GM18868 (cell line): ENCODE data around the gene SHLD2.
A peak's percentile ranks its signal among the peaks of the same experiment; 100 is the strongest.
"Not testable (repeated sequence)": the region's sequence is repeated elsewhere in the genome, so short reads cannot be mapped to it uniquely, and the experiment has no call there.

Experiments
- ATAC-seq: cut with Tn5 transposase; IDR thresholded peaks from one replicate; pipeline ENCODE4 v1.9.1; 2021; ENCODE audit warnings: mild to moderate bottlenecking, moderate library complexity; ENCODE audit not compliant: unreplicated experiment

SHLD2 gene, protein sequence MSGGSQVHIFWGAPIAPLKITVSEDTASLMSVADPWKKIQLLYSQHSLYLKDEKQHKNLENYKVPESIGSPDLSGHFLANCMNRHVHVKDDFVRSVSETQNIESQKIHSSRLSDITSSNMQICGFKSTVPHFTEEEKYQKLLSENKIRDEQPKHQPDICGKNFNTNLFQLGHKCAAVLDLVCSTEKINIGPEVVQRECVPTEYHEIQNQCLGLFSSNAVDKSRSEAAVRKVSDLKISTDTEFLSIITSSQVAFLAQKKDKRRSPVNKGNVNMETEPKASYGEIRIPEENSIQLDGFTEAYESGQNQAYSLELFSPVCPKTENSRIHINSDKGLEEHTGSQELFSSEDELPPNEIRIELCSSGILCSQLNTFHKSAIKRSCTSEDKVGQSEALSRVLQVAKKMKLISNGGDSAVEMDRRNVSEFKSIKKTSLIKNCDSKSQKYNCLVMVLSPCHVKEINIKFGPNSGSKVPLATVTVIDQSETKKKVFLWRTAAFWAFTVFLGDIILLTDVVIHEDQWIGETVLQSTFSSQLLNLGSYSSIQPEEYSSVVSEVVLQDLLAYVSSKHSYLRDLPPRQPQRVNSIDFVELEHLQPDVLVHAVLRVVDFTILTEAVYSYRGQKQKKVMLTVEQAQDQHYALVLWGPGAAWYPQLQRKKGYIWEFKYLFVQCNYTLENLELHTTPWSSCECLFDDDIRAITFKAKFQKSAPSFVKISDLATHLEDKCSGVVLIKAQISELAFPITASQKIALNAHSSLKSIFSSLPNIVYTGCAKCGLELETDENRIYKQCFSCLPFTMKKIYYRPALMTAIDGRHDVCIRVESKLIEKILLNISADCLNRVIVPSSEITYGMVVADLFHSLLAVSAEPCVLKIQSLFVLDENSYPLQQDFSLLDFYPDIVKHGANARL

DNA sequence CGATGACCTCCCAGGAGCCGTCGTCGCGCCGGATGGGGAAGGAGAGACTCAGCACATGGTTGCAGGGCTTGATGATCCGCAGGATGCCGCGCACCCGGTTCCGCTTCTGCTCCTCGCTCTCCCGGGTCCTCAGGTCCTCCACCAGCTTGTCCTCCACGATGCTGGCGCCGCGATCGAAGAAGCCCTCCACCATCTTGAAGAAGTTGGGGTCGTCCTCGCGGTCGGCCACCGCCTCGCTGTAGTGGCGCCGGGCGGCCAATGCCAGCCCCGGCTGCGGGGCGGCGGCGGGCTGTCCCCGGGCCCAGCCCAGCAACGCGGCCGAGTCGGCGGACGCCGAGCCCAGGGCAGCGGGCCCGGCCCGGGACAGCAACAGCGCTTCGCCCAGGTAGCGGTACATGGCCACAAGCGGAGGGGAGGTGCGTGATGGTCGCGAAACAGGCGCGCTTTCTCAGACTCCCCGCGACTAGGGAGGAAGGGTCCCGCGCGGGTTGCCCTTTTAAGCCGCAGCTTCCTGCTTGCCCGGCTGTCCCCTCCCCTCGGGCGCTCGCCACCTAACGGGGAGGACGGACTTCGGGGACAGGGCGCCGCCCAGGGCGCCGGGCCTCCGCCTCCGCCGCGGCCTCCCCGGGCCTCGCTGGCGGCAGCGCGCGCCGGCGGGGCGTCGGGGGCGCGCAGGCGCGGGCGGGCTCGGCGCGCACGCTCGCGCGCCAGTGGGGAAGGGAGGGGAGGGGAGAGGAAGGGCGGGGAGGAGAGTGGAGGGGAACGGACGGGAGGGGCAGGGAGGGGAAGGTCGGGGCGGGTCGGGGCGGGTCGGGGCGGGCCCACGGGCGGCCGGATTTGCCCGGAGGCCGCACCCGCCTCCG lies at the start of gene SHLD2, which contains the start of gene GLUD1:
Gene SHLD2, plus strand, starts transcription at position 834 of the 863 bp plus-strand sequence. CDS start 56,149 bp downstream, outside the sequence.
Gene GLUD1, minus strand, starts transcription at position 471 of the 863 bp plus-strand sequence. Its CDS starts 74 bp downstream, at position 397.
- ATAC-seq, result peak; percentile 72

DNA sequence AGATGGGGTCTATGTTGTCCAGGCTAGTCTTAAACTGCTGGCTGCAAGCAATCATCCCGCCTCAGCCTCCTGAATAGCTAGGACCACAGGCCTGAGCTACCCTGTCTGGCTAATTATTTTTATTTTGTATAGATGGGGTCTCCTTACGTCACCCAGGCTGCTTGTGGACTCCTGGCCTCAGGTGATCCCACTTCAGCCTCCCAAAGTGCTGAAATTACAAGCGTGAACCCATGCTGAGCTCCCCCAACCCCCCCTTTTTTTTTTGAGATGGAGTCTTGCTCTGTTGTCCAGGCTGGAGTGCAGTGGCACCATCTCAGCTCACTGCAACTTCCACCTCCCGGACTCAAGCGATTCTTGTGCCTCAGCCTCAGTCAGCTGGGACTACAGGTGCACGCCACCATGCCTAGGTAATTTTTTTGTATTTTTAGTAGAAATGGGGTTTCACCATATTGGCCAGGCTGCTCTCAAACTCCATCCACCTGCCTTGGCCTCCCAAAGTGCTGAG lies 49.5 kb upstream of the SHLD2 start:
- ATAC-seq, result no peak

GRCh38 chr10:87053111-87053510 lies 41.9 kb upstream of the SHLD2 start:
- no peak for ATAC-seq

GRCh38 chr10:87053577-87054181 lies 41.3 kb upstream of the SHLD2 start:
- ATAC-seq, result no peak

- ATAC-seq, result no peak
Observed at GRCh38 chr10:87054373-87055295, 40.4 kb upstream of the SHLD2 start.

DNA sequence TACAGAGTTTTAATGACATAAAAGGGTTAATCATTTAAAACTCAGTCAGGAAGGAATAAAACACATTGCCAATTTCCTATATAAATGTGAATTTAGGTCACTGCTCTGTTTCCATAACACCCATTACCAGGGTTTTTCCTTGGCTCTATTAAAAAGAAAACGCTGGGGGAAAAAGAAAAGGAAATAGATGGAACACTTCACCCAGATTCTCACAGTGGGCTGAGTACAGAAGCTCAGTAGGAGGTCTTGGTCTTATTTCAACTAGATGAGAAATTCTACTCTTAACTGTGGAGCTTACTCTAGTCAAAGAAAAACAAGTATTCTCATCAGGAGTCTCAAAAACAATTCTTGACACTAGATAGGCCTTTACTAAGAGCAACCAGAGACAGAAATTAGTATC lies 36.8 kb upstream of the SHLD2 start:
- ATAC-seq, result no peak

DNA sequence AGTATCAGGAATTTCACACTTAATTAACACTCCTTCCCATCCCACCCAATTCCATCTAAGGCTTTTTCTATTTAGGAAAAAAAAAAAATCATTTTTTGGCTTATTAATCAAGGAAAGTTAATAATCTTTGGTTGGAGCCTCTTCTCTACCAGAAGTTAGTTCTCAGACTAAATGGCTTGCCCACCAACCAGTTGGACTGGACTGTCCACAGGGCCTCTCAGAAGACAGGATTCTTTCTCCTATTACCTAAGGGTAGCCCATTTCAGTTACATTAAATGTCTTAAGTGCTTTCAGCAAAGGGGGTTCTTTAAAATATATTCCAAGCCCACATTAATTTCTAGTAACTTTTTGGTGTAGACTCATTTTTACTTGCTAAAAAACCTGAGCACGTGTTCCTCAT lies 35.6 kb upstream of the SHLD2 start:
- no peak for ATAC-seq

GRCh38 chr10:87060280-87060928 lies 34.6 kb upstream of the SHLD2 start:
- no peak for ATAC-seq

DNA sequence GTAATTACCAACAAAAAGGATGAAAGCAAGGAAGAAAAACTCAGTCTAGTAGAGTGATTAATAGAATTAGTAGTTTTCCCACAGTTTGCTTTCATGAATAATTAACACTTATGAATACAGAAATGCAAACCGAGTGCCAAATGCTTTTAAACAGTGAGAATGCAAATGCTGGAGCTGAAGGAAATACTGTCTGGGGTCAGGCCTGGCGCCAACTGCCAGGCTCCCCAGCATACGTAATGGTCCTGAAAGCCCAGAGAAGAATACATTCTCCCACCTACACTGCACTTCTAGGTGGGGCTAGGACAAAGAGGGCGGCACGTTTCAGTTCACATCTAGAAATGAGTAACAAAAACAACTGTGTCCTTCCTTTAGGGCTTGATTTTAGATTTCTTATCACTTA lies 30.4 kb upstream of the SHLD2 start:
- ATAC-seq, result no peak

DNA sequence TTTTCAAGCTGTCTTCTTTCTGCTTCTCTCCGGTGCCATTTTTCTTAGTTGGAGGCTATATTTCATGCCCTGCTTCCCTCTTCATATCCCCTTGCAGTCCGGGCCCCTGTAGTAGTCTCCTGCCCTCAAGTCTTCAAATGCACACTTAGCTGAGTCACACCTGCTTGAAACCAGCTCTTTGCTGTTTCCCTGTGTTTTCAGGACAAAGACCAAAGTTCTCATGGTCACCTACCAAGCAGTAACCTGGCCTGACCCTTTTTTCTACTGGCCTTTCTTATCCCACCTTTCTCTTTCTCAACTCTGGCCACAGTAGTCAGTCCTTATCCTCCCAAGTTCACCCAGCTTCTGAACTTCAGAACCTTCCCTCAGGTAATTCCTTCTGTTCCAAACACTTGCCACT lies 28.8 kb upstream of the SHLD2 start:
- no peak for ATAC-seq

GRCh38 chr10:87066865-87067264 lies 28.1 kb upstream of the SHLD2 start:
- no peak for ATAC-seq

DNA sequence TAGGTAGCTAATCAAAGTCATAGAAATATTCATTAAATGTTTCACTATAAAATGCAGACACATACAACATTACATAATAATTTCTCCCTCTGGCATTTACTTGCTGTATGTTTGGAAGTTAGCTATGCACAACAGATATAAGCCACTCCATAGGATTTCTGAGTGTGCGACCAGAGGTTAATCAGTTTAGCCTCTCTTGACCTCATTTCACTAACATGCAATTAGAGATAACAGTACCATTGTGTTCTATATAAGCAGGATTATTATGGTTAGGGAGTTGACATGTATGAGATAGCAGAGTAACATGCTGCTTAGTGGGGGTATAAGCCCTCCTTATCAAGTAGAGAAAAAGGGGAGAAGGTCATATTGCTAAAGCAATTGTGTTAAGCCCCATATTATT lies 26.7 kb upstream of the SHLD2 start:
- ATAC-seq, result no peak

DNA sequence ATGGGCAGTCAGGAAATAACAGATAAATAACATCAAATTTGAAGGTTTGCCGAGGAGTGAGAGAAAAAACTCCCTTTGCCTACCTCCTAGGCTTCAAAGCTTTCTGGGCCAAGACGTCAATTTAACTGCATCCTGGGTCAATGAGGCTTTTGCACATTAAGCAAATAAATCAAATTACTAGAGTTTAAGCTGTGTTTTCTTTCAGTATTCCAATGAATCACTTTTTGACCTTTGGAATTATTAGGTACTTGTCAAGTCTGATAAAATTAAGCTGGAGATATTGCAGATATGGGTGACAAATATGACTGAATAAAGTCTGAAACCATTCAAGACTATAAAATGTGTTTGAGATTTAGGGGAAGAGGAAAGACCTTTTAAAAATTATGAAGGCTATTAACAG lies 22.6 kb upstream of the SHLD2 start:
- ATAC-seq, result no peak

DNA sequence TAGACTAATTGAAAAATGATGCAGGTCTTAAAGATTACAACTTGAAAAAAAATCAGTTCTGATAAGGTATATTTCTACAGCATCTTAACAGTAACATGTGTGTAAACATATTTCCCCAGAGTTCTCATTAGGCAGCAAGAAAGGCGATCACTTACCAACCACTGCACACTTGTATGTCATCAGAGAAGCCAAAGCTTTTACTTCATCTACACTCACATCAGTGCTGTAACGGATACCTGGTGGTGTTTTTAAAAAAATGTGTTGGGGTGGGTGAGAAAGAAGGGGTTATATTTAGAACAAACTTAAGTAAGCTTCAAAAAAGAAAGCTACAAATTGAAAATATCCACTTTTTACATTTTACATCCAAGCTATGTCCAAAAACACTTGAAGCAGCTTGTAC lies 18.6 kb upstream of the SHLD2 start:
- ATAC-seq, result not testable (repeated sequence)

DNA sequence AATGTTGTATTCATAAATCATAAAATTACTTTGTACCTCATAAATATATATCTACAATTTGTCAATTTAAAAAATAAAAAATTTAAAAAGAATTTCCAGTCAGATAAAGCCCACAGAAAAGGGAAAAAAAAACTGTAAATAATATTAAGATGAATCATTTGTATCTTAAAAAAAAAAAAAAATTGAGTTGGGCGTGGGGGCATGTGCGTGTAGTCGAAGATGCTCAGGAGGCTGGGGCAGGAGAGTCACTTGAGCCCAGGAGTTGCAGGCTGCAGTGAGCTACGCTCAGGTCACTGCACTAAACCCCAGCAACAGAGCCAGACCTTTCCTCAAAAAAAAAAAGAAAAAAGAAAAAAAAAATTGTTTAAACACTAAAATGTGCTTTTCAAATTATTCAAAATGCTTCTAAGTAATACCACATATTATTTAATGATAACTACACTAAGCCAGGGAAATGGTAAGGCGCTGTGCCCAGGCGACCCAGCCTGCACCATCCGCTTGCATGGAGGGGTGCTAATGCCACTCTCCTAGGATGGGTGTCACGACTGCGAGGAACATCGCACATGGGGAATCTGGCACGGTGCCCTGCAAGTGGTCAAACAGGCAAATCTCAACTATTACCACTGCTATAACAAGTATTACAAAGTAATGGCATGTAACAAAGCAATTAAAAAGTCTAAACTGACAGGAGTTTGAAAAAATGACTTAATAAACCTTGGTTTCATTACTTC lies 15.7 kb upstream of the SHLD2 start:
- ATAC-seq, result no peak

DNA sequence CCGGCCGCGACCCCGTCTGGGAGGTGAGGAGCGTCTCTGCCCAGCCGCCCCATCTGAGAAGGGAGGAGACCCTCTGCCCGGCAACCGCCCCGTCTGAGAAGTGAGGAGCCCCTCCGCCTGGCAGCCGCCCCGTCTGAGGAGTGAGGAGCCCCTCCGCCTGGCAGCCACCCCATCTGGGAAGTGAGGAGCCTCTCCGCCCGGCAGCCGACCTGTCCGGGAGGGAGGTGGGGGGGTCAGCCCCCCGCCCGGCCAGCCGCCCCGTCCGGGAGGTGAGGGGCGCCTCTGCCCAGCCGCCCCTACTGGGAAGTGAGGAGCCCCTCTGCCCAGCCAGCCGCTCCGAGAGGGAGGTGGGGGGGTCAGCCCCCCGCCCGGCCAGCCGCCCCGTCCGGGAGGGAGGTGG lies 14.4 kb upstream of the SHLD2 start:
- not testable (repeated sequence) for ATAC-seq

DNA sequence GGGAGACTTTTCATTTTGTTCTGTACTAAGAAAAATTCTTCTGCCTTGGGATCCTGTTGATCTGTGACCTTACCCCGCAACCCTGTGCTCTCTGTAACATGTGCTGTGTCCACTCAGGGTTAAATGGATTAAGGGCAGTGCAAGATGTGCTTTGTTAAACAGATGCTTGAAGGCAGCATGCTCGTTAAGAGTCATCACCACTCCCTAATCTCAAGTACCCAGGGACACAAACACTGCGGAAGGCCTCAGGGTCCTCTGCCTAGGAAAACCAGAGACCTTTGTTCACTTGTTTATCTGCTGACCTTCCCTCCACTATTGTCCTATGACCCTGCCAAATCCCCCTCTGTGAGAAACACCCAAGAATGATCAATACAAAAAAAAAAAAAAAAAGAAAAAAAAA lies 13.4 kb upstream of the SHLD2 start:
- ATAC-seq, result not testable (repeated sequence)

DNA sequence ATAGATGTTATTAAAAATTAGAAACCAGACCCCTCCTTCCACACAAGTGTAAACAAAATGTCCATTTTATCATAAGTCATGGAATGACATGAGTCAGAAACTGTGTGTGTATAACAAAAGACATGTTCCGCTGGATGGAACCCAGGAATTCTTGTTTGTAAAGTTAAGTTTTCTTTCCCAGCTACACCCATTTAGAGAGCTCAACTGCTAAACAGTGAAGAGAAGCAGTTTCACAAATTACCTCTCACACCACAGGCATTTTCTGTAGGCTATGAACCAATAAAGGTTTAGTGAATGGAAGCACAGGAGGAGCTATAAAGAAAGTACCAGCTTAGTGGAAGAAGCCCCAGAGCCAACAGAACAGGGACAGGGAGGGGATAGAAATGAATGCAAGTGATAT lies 12.8 kb upstream of the SHLD2 start:
- ATAC-seq, result not testable (repeated sequence)
